HepG2 (cell line): ENCODE results near the gene CISD1.
"Not testable (repeated sequence)": the region's sequence is repeated elsewhere in the genome, so short reads cannot be mapped to it uniquely, and the experiment has no call there.

Source experiments
- CEBPB ChIP-seq: IDR thresholded peaks from 2 replicates; pipeline ENCODE4 v1.6.1; 2011; ENCODE audit warnings: low read depth, low read length, improper control_type of control experiment, borderline replicate concordance
- EP300 ChIP-seq, 3 experiments: sonication (generic) in 1 of 3; formaldehyde crosslinking in 1 of 3; IDR thresholded peaks; 2 replicates each; pipeline versions ENCODE4 v1.5.1 to v1.6.1; 2011 to 2020; ENCODE audit warnings: low read depth in 2 of 3, low read length in 2 of 3, borderline replicate concordance in 1 of 3, improper control_type of control experiment in 1 of 3, mild to moderate bottlenecking in 1 of 3, missing genetic modification reagents in 1 of 3, moderate library complexity in 1 of 3
- HDAC2 ChIP-seq: sonication (generic); formaldehyde crosslinking; IDR thresholded peaks from 2 replicates; pipeline ENCODE4 v1.4.0; 2020; ENCODE audit warnings: missing genetic modification reagents
- RAD21 ChIP-seq: fragments of 450-650 bp; formaldehyde crosslinking; IDR thresholded peaks from 2 replicates; pipeline ENCODE4 v1.5.0; 2020; ENCODE audit warnings: mild to moderate bottlenecking
- ZNF792 ChIP-seq: IDR thresholded peaks from 2 replicates; pipeline ENCODE4 v1.6.1; 2016
- TF ChIP-seq, protein P1 (sequence below): sonication (generic); formaldehyde crosslinking; IDR thresholded peaks from 2 replicates; pipeline ENCODE4 v1.5.0; 2020; ENCODE audit warnings: mild to moderate bottlenecking, missing genetic modification reagents, moderate library complexity
- TF ChIP-seq, protein P2 (sequence below): sonication (generic); formaldehyde crosslinking; IDR thresholded peaks from 2 replicates; pipeline ENCODE4 v1.4.0; 2020; ENCODE audit warnings: mild to moderate bottlenecking, low read depth, missing genetic modification reagents
- TF ChIP-seq, protein P3 (sequence below): IDR thresholded peaks from 2 replicates; pipeline ENCODE4 v1.6.1; 2016; ENCODE audit warnings: missing genetic modification reagents, missing compliant biosample characterization
- TF ChIP-seq, protein P4 (sequence below): IDR thresholded peaks from 2 replicates; pipeline ENCODE4 v1.6.1; 2016; ENCODE audit warnings: mild to moderate bottlenecking

DNA sequence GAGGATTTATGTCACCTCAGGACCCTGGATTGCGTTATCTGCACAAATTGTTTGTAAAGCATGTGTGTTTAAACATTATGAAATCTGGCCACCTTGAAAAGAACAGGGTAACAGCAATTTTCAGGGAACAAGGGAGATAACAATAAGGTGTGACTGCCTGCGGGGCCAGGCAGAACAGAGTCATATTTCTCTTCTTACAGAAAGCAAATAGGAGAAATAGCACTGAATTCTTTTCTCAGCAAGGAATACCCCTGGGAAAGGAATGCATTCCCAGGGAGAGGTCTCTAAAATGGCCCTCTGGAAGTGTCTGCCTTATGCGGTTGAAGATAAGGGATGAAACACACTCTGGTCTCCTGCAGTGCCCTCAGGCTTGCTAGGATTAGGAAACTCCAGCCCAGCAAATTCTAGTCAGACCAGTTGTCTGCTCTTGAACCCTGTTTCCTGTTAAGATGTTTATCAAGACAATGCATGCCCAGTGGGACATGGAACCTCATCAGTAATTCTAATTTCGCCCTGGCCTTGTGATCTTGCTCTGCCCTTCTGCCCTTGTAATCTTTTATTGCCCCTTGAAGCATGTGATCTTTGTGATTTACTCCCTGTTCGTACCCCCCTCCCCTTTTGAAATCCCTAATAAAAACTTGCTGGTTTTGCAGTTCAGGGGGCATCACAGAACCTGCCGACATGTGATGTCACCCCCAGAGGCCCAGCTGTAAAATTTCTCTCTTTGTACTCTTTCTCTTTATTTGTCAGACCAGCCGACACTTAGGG lies 12.8 kb upstream of the CISD1 start:
- not testable (repeated sequence) for TF ChIP-seq EP300 (IDR thresholded peaks at IDR 0.05; ENCODE audit: low read depth in 2 of 2, low read length in 2 of 2); EP300 (CRISPR knock-in tag; IDR thresholded peaks at IDR 0.05; ENCODE audit: borderline replicate concordance); RAD21 (CRISPR knock-in tag); HDAC2 (CRISPR knock-in tag); ZNF792 (CRISPR knock-in tag)
- TF ChIP-seq, protein P1, sequence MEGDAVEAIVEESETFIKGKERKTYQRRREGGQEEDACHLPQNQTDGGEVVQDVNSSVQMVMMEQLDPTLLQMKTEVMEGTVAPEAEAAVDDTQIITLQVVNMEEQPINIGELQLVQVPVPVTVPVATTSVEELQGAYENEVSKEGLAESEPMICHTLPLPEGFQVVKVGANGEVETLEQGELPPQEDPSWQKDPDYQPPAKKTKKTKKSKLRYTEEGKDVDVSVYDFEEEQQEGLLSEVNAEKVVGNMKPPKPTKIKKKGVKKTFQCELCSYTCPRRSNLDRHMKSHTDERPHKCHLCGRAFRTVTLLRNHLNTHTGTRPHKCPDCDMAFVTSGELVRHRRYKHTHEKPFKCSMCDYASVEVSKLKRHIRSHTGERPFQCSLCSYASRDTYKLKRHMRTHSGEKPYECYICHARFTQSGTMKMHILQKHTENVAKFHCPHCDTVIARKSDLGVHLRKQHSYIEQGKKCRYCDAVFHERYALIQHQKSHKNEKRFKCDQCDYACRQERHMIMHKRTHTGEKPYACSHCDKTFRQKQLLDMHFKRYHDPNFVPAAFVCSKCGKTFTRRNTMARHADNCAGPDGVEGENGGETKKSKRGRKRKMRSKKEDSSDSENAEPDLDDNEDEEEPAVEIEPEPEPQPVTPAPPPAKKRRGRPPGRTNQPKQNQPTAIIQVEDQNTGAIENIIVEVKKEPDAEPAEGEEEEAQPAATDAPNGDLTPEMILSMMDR = not testable (repeated sequence)
- TF ChIP-seq, protein P2, sequence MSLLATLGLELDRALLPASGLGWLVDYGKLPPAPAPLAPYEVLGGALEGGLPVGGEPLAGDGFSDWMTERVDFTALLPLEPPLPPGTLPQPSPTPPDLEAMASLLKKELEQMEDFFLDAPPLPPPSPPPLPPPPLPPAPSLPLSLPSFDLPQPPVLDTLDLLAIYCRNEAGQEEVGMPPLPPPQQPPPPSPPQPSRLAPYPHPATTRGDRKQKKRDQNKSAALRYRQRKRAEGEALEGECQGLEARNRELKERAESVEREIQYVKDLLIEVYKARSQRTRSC (CRISPR knock-in tag) = not testable (repeated sequence)
- TF ChIP-seq, protein P3, sequence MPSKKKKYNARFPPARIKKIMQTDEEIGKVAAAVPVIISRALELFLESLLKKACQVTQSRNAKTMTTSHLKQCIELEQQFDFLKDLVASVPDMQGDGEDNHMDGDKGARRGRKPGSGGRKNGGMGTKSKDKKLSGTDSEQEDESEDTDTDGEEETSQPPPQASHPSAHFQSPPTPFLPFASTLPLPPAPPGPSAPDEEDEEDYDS (CRISPR knock-in tag) = not testable (repeated sequence)
- TF ChIP-seq, protein P4, sequence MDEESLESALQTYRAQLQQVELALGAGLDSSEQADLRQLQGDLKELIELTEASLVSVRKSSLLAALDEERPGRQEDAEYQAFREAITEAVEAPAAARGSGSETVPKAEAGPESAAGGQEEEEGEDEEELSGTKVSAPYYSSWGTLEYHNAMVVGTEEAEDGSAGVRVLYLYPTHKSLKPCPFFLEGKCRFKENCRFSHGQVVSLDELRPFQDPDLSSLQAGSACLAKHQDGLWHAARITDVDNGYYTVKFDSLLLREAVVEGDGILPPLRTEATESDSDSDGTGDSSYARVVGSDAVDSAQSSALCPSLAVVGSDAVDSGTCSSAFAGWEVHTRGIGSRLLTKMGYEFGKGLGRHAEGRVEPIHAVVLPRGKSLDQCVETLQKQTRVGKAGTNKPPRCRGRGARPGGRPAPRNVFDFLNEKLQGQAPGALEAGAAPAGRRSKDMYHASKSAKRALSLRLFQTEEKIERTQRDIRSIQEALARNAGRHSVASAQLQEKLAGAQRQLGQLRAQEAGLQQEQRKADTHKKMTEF = not testable (repeated sequence)
- TF ChIP-seq CEBPB = peak; percentile 58; the same call in 1 of the 2 replicates
